Gastroesophageal sphincter (tissue), 4 donors: ENCODE measurements around the gene IL18R1. TPM values are rescaled to one million over a fixed set of nuclear protein-coding genes. Genes with fewer than 3 reads are reported as not detected.

ENCODE experiments used
- ATAC-seq: fragments of 150-250 bp; one replicate; pipeline ENCODE4 v1.9.1; 2016; ENCODE audit warnings: mild to moderate bottlenecking, moderate library complexity
- H3K27ac ChIP-seq, 4 donors: fragments of 200-600 bp; sonication (generic) in 3 of 4; 1 replicate in 3 of 4; 2 replicates in 1 of 4; pipeline ENCODE4 v1.5.1; 2016 to 2019
- H3K27me3 ChIP-seq: fragments of 200-600 bp; sonication (generic); one replicate; pipeline ENCODE4 v1.5.1; 2019
- H3K36me3 ChIP-seq, 2 donors: fragments of 200-600 bp; sonication (generic); one replicate each; pipeline ENCODE4 v1.5.1; 2019; ENCODE audit warnings: control low read depth in 1 of 2
- H3K4me1 ChIP-seq, 3 donors: fragments of 200-600 bp; sonication (generic); 1 replicate in 2 of 3; 2 replicates in 1 of 3; pipeline ENCODE4 v1.5.1; 2016 to 2019; ENCODE audit warnings: control low read depth in 2 of 3
- H3K4me3 ChIP-seq, 2 donors: fragments of 200-600 bp; sonication (generic); one replicate each; pipeline ENCODE4 v1.5.1; 2019; ENCODE audit warnings: mild to moderate bottlenecking in 1 of 2, moderate library complexity in 1 of 2
- H3K9me3 ChIP-seq, 3 donors: fragments of 200-600 bp; sonication (generic); one replicate each; pipeline ENCODE4 v1.5.1; 2017 to 2019; ENCODE audit warnings: control low read depth in 2 of 3
- CTCF ChIP-seq, 4 experiments: fragments of 200-600 bp in 2 of 4; fragments of 450-650 bp in 2 of 4; sonication (generic) in 1 of 4; IDR thresholded peaks; one replicate each; pipeline ENCODE4 v1.5.1; 2017 to 2019; ENCODE audit warnings: antibody characterized with exemption in 4 of 4, mild to moderate bottlenecking in 2 of 4, moderate library complexity in 2 of 4
- EP300 ChIP-seq: sonication (generic); formaldehyde crosslinking; IDR thresholded peaks from one replicate; pipeline ENCODE4 v1.6.1; 2017; ENCODE audit warnings: antibody characterized with exemption, mild to moderate bottlenecking
- POLR2A ChIP-seq, 2 donors: fragments of 450-650 bp; IDR thresholded peaks; one replicate each; pipeline ENCODE4 v1.6.1; 2017; ENCODE audit warnings: antibody characterized with exemption in 2 of 2, mild to moderate bottlenecking in 2 of 2, moderate library complexity in 1 of 2
- POLR2AphosphoS5 ChIP-seq: sonication (generic); formaldehyde crosslinking; IDR thresholded peaks from one replicate; pipeline ENCODE4 v1.6.1; 2017; ENCODE audit warnings: antibody characterized with exemption
- WGBS, 2 donors: methylation state at CpG; one replicate each; pipeline ENCODE4 v1.1.5; 2018; ENCODE audit warnings: low coverage in 1 of 2; 5-methylcytosine and 5-hydroxymethylcytosine counted together
- total RNA-seq, 4 donors: library from RNA; depleted of rRNA; stranded (reverse); fragments of >200 nt; gene quantifications; one replicate each; pipeline ENCODE4 v1.1.0, GENCODE V29; 2016

IL18R1 gene
- total RNA-seq, 4 donors from 2014 or later: 2.1 to 14.9 (median 5.0) TPM

GRCh38 chr2:102438578-102438977, 83.0 kb downstream of the IL18R1 start:
- TF ChIP-seq EP300 (no peak), POLR2AphosphoS5 (no peak), CTCF (IDR thresholded peaks at IDR 0.05) (no peak), POLR2A (IDR thresholded peaks at IDR 0.05) (no peak)
- Histone ChIP-seq H3K27me3 (peaks cover 6% of the 10 kb centered on the region), H3K9me3 (no peaks in the 10 kb centered on the region), H3K4me3 (no peak overlapping the region), H3K27ac (no peak overlapping the region), H3K36me3 (no peaks in the 10 kb centered on the region), H3K4me1 (no peaks in the 10 kb centered on the region)
- WGBS, 2 donors: 94 to 100% methylated on average over 1 to 2 of the region's 2 CpGs
- no peak for ATAC-seq

GRCh38 chr2:102439065-102439695, 83.6 kb downstream of the IL18R1 start:
- Histone ChIP-seq H3K27me3 (peaks cover 6% of the 10 kb centered on the region), H3K9me3 (no peaks in the 10 kb centered on the region), H3K4me1 (no peaks in the 10 kb centered on the region), H3K36me3 (no peaks in the 10 kb centered on the region), H3K4me3 (no peak overlapping the region), H3K27ac (no peak overlapping the region)
- ATAC-seq: no peak
- WGBS, 2 donors: 42 to 63% methylated on average over 6 of the region's 6 CpGs
- no peak for TF ChIP-seq POLR2AphosphoS5
- TF ChIP-seq CTCF (IDR thresholded peaks at IDR 0.05): no peak
- no peak for TF ChIP-seq EP300
- no peak for TF ChIP-seq POLR2A (IDR thresholded peaks at IDR 0.05)

GRCh38 chr2:102442967-102443828, 87.6 kb downstream of the IL18R1 start:
- Histone ChIP-seq H3K36me3 (no peaks in the 10 kb centered on the region), H3K27me3 (peaks cover 6% of the 10 kb centered on the region), H3K4me1 (no peaks in the 10 kb centered on the region), H3K27ac (no peak overlapping the region), H3K9me3 (no peaks in the 10 kb centered on the region), H3K4me3 (no peak overlapping the region)
- 34 to 37% methylated on average over 12 to 13 of the region's 13 CpGs for WGBS, 2 donors
- ATAC-seq: no peak
- TF ChIP-seq CTCF (IDR thresholded peaks at IDR 0.05) (peak; percentile 23 to 56 (median 43)), POLR2AphosphoS5 (no peak)

GRCh38 chr2:102444233-102444632, 88.6 kb downstream of the IL18R1 start:
- ATAC-seq: no peak
- H3K36me3 ChIP-seq: no peaks in the 10 kb centered on the region
- TF ChIP-seq POLR2A (IDR thresholded peaks at IDR 0.05) (no peak), EP300 (no peak), POLR2AphosphoS5 (no peak), CTCF (IDR thresholded peaks at IDR 0.05) (no peak)
- no peak overlapping the region for H3K4me3 ChIP-seq
- H3K27me3 ChIP-seq: peaks cover 6% of the 10 kb centered on the region
- no peak overlapping the region for H3K27ac ChIP-seq
- WGBS, 2 donors: 60 to 83% methylated on average over 2 to 3 of the region's 3 CpGs
- H3K4me1 ChIP-seq: no peaks in the 10 kb centered on the region
- no peaks in the 10 kb centered on the region for H3K9me3 ChIP-seq

GRCh38 chr2:102446936-102447335, 91.3 kb downstream of the IL18R1 start:
- no peak overlapping the region for H3K4me3 ChIP-seq
- H3K36me3 ChIP-seq: no peaks in the 10 kb centered on the region
- TF ChIP-seq POLR2AphosphoS5 (no peak), EP300 (no peak), POLR2A (IDR thresholded peaks at IDR 0.05) (no peak), CTCF (IDR thresholded peaks at IDR 0.05) (no peak)
- H3K9me3 ChIP-seq: no peaks in the 10 kb centered on the region
- H3K27ac ChIP-seq: no peak overlapping the region
- WGBS, 2 donors: 83 to 89% methylated on average over 3 to 4 of the region's 9 CpGs
- ATAC-seq: no peak
- H3K4me1 ChIP-seq: no peaks in the 10 kb centered on the region
- H3K27me3 ChIP-seq: no peaks in the 10 kb centered on the region
